NCI-H82 (cell line): Measurements from ENCODE around the gene ZNF500.

Experiments used
- DNase-seq: peaks from one replicate; lab custom pipeline; 2025; lab: John Stamatoyannopoulos, UW

ZNF500 gene

DNA sequence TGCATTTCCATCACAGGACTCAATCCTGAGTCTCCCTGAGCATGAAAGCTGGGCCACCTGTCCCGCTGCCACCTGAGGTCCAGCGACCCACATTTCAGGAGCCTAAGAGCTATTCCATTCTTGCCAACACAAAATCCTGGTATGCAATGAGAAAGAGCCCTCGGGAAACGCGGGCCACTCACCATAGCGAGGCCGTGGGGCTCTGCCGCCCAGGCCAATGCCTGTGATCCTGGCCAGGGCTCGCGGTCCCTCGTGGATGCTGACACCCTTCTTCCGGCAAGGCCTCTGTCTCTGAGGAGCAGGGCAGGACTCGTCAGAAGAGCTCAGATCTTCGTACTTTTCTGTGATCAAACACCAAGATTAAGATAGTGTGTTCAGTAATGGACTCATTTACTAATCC is 62.0 kb downstream of the ZNF500 start:
- no peak for DNase-seq

DNA sequence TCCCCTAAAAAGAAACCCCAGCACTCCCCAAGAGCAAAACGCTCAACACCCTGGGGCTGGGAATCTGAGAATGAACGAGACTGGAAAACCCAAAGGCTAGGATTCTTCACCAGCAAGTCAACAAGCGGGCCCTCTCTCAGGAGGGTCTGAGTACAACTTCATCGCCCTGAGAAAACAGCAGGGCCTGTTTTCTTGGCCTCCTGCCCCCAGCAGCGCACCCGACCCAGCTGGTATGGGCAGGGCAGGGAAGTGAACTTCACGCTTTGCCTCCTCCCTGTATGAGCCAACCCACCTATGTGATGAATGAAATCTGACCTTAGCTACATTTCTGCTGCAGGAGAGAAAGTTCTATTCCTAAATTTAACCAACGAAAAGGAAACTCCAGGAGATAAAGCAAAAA is 62.5 kb downstream of the ZNF500 start:
- DNase-seq: no peak

DNA sequence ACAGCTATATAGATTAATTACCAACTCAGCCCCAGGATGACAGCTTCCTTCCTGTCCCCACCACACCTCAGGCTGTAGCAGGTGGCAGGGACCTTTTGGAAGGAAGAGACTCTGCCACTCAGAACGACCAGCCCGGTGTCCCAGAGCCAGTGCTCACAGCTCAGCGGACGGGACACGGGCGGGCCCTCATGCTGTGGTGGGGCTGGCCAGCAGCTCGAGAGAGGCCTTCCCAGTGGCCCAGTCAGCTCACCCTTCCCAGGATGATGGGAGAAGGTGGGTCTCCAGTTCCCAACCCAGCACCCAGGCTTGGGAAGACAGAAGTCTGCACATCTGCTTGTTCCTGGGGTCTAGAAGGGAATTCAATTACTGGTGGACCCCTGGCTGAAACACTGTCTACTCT is 63.1 kb downstream of the ZNF500 start:
- no peak for DNase-seq

- DNase-seq: no peak
These were observed 64.5 kb downstream of the ZNF500 start for GRCh38 chr16:4702466-4702808.

DNA sequence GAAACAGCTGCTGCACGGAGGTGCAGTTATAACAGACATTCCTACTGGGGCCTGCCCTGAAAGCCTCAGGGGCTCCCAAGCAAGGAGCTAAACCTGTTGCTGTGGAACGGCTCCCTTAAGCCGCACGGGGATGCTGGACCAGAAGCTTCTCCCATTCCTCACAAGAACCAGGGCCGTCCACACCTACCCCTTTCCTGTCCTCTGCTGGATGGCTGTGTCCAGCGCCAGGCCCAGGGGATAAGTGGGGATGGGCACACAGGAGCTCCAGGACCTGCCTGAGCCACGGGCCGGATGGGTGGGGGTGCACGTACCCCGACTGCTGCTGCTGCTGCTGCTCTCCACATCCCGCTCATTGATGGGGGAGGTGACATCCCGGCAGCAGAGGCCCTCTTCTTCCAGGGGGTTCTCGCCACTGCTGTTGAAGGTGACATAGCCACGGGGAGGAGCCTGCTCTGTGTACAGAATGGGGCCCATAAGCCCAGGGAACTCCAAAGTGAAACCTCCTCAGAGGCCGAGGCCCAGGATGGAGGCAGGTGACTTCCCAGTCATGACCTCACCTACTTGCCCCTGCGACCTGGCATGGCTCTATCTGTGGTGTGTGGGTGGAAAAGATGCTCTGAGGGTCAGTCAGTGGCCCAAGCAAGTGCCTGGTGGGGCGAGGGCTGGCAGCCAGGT is 65.0 kb downstream of the ZNF500 start:
- no peak for DNase-seq

DNA sequence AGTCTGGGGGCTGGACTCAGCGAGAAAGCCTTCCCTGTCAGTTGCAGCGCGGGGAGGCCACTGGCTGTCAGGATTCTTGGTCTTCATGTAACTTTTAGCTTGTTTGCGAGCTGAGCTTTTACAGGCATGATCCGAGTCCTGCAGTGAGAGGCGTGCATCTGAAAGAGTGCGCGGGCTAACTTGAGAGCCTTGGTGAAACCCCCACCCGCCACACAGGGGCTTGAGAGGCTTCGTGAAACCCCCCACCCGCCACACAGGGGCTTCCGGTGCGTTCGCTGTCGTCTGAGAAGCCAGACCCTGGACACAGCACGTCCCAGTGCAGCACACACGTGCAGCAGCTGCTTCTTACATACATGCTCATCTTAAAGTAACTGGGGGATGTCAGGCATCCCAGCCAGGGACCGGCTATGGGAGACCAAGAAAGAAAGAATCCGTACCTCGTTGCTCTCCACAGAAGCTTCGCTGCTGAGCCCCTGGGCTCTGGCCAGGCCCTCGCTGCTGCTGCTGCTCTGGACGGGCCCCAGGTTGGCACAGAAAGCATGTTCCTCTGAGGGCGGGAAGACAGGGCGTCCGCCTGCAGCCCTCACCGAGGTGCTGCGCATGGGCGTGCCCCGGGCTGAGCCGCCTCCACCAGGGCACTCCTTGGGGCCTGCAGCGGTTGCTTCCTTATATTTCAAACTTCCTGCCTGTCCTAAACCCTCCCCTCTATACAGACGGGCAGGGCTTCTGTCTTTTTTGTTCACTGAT is 65.8 kb downstream of the ZNF500 start:
- no peak for DNase-seq

- no peak for DNase-seq
These were observed 66.5 kb downstream of the ZNF500 start for GRCh38 chr16:4700380-4700996.

DNA sequence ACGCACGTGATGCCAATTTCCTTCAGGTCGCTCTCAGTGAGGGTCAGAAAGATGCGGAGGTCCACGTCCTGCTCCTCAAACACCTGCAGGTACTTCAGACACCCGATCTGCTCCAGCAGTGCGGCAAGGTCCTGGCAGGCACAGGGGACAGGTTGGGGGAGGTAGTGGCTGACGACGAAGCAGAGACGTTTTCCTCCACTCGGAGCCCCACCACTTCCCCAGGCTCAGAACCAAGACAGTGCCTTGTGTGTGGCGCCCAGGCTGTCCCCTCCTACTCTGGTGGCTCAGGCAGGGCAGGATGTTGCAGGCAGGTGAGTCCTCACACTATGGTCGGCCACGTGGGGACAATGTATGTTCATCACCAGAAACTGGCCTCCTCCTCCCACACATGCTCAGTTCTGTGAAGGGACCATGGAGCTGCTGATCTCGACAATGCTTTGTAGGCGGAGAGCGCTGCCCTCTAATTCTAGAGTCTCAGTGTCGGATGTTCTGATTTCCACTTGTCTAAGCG is 67.9 kb downstream of the ZNF500 start:
- DNase-seq: no peak

GRCh38 chr16:4698321-4699045 is 68.5 kb downstream of the ZNF500 start:
- DNase-seq: no peak
